GM23338 (cell line): ENCODE results near the gene SLC16A6.

Experiments used
- CREB1 ChIP-seq: fragments of 250-450 bp; sonication (Bioruptor Pico); IDR thresholded peaks from 2 replicates; pipeline ENCODE4 v1.5.0; 2020; ENCODE audit warnings: low read depth, mild to moderate bottlenecking, moderate library complexity
- CTCF ChIP-seq, 2 experiments: fragments of 200-600 bp in 1 of 2; sonication (generic) in 1 of 2; conservative IDR thresholded peaks; 2 replicates each; pipeline versions ENCODE4 v1.5.1 to v1.6.1; 2016 to 2017; ENCODE audit warnings: antibody characterized with exemption in 2 of 2, low read depth in 2 of 2, mild to moderate bottlenecking in 2 of 2, moderate library complexity in 1 of 2
- EZH2 ChIP-seq: fragments of 200-600 bp; sonication (generic); IDR thresholded peaks from one replicate; pipeline ENCODE4 v1.8.0; 2017; ENCODE audit warnings: antibody characterized with exemption, mild to moderate bottlenecking, low read depth; ENCODE audit not compliant: unreplicated experiment
- EZH2phosphoT487 ChIP-seq: fragments of 200-600 bp; sonication (generic); IDR thresholded peaks from one replicate; pipeline ENCODE4 v1.8.1; 2018; ENCODE audit warnings: antibody characterized with exemption; ENCODE audit not compliant: unreplicated experiment
- JUNB ChIP-seq: IDR thresholded peaks from one replicate; pipeline ENCODE4 v1.6.1; 2016; ENCODE audit warnings: antibody characterized with exemption; ENCODE audit not compliant: unreplicated experiment
- POLR2AphosphoS5 ChIP-seq: IDR thresholded peaks from 2 replicates; pipeline ENCODE4 v1.6.1; 2016; ENCODE audit warnings: antibody characterized with exemption, low read depth
- STAT1 ChIP-seq: IDR thresholded peaks from one replicate; pipeline ENCODE4 v1.6.1; 2016; ENCODE audit warnings: antibody characterized with exemption; ENCODE audit not compliant: unreplicated experiment

- TF ChIP-seq CTCF (conservative IDR thresholded peaks at IDR 0.05; ENCODE audit: low read depth in 2 of 2) (no peak), POLR2AphosphoS5 (no peak), STAT1 (no peak), EZH2 (no peak), CREB1 (CRISPR knock-in tag) (no peak), EZH2phosphoT487 (no peak), JUNB (no peak)
Measured at GRCh38 chr17:68314916-68315535, 24.1 kb upstream of the SLC16A6 start.
